PC-9 (cell line): Measurements from ENCODE around the gene ANKIB1.

Experiments used
- CTCF ChIP-seq: fragments of 200-600 bp; sonication (generic); conservative IDR thresholded peaks from 2 replicates; pipeline ENCODE4 v1.6.1; 2017; ENCODE audit warnings: mixed run types, antibody characterized with exemption, mild to moderate bottlenecking, moderate library complexity
- EZH2 ChIP-seq: fragments of 200-600 bp; sonication (generic); IDR thresholded peaks from 2 replicates; pipeline ENCODE4 v1.8.0; 2017; ENCODE audit warnings: antibody characterized with exemption, low read depth

GRCh38 chr7:92292981-92293380, 47.2 kb downstream of the ANKIB1 start:
- TF ChIP-seq CTCF (no peak), EZH2 (no peak)
